Measurements from ENCODE around the gene SAA4.
"Not testable (repeated sequence)": the region's sequence is repeated elsewhere in the genome, so short reads cannot be mapped to it uniquely, and the experiment has no call there.

The SAA4 gene

DNA sequence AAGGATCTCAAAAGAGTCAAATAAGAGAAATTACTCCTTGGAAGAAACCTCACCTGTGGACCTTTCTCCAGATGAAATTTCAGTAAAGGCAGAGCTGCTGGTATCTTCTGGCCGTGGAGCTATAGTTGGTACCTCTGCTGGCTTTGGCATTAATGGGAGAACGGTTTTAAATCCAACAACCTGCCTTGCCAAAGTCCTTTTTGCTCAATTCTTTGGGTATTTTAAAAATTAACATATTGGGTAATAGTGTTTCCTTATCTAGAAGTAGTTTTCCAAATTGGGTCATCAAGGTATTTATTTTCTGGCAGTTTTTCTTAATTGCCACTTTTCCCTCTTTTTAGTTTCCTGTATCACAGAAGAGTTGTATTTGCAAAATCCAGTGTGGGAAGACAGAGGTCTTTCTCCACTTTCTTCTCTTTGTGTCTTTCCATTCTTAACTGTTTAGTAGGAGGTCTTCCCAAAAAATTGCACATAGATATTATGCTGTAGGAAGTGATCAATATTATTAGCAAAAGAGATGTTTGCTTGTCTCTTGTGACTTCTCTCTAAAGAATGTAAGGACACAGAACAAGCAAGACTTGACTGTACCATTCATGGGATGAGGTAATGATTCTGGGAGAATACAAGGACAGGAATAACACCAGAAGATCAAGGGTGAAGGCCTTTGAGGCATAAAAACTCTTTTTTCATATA lies at the start of gene SAA4:
SAA4 (minus strand) TSS at position 139 of the 693 bp plus-strand sequence. CDS start 876 bp downstream, outside the sequence.
- no peak for DNase-seq

- no peak for DNase-seq
Observed at GRCh38 chr11:18285841-18286240, 49.2 kb upstream of the SAA4 start.

DNA sequence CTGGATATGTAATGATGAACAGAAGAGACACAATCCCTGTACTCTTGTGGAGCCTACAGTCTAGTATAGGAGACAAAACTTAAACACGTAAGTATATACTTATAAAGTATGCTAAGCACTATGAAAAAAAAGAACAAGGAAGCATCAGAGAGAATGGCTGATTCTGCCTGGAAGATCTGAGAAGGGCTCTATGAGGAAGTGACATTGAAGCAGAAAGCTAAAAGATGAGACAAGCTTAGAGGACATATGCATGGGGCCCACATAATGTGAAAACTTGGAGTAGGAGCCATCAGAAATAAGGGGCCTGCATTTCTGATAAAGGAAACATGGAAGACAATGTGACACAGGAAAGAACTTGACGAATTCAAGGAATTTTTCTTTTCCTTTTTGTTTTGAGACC lies 46.0 kb upstream of the SAA4 start:
- no peak for DNase-seq

GRCh38 chr11:18280438-18281045 lies 43.9 kb upstream of the SAA4 start:
- DNase-seq, result no peak

DNA sequence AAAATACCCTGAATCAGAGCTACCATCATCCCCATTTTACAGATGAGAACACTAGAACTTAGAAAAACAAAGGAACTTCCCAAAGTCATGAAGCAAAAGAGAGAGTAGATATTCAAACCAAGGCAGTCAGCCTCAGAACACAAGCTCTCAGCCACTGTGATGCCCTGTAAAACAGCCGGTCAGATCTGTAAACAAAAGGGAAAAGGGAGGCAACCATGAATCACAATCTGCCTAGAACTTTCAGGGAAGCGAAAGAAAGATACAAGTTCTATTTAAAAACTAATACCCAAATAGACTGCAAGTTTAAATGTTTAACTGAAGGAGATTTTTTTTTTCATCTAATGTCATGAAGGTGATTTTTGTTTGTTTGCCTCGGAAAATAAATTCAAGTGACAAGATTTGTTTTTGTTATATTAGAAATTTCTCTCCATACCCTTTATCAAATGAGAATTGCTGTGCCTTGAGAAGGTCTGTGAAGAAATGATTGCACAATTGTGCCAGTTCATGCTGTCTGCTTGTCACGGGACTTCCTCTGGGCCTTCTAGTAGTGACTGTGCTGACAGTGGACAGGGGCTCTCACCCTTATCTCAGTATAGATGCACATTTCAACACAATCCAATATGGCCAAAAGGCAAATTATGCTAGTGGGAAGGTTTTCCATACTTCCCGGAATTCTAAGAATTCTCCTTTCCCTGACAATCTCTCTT lies 41.1 kb upstream of the SAA4 start:
- no peak for DNase-seq

- no peak for DNase-seq
Observed at GRCh38 chr11:18271206-18271605, 34.6 kb upstream of the SAA4 start.

- DNase-seq, result no peak
Observed at GRCh38 chr11:18270102-18270501, 33.5 kb upstream of the SAA4 start.

DNA sequence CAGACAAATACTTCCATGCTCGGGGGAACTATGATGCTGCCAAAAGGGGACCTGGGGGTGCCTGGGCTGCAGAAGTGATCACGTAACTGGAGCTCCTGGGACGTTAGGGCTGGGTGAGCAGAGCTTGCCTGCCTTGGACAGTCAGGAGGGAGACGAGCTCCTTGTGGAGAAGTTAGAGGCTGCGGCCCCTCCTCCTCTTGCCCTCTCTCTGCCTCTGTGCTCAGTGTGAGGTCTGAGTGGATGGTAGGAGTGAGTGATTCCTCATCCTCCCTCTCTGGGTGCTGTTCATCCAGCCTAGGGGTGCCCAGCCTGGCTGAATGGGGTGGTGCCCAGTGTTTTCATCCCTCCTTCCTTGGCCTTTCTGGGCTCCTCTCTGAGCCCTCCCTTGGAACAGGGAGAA lies 32.6 kb upstream of the SAA4 start:
- not testable (repeated sequence) for DNase-seq

DNA sequence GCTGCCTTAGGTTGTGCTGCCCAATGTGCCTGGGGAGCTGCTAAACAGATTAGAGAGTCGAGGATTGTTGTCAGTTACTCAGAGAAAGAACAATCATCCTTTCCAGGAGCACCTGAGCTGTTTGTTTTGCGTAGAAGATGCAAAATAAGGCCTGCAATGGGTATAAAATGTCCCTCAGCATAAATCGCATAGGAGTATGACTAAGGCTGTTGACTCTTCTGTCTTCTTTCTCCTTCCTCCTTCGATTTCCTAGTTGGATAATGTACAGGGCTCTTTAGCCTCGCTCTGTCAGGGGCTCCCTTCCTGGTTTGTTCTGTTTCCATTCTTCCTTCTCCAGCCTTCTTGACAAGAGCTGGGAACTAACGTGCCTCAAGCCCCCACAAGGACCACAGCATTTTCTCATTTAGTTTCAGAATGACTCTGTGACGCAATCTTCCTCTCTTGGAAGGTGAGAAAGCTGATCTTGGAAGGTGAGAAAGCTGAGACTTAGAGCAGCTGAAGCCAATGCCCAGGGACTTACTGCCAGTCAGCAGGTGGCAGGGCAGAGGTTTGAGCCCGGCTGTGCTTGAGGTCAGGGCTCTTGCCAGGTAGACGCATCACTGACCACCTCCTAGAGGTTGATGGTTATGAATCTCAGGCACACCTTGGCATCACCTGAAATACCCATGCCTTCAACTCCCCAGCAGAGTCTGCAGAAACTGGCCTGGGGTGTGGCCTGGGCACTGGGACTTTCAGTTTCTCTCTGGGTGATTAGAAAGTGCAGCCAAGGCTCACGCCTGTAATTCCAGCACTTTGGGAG lies 30.9 kb upstream of the SAA4 start:
- DNase-seq, result not testable (repeated sequence)

GRCh38 chr11:18265949-18266348 lies 29.3 kb upstream of the SAA4 start, which contains the start of gene SAA1:
TSS of gene SAA1 (plus strand) at chr11:18266264. CDS start at chr11:18266888, 624 bp downstream.
- no peak for DNase-seq

GRCh38 chr11:18264677-18265555 lies 28.3 kb upstream of the SAA4 start:
- no peak for DNase-seq

- no peak for DNase-seq
Observed at GRCh38 chr11:18264035-18264434, 27.4 kb upstream of the SAA4 start.

DNA sequence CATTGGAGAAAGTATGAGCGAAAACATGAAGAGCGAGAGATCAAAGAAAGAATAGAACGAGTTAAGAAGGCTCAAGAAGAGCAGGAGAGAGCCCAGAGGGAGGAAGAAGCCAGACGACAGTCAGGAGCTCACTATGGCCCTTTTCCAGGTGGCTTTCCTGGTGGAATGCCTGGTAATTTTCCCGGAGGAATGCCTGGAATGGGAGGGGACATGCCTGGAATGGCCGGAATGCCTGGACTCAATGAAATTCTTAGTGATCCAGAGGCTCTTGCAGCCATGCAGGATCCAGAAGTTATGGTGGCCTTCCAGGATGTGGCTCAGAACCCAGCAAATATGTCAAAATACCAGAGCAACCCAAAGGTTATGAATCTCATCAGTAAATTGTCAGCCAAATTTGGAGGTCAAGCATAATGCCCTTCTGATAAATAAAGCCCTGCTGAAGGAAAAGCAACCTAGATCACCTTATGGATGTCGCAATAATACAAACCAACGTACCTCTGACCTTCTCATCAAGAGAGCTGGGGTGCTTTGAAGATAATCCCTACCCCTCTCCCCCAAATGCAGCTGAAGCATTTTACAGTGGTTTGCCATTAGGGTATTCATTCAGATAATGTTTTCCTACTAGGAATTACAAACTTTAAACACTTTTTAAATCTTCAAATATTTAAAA lies 26.2 kb upstream of the SAA4 start:
- not testable (repeated sequence) for DNase-seq

DNA sequence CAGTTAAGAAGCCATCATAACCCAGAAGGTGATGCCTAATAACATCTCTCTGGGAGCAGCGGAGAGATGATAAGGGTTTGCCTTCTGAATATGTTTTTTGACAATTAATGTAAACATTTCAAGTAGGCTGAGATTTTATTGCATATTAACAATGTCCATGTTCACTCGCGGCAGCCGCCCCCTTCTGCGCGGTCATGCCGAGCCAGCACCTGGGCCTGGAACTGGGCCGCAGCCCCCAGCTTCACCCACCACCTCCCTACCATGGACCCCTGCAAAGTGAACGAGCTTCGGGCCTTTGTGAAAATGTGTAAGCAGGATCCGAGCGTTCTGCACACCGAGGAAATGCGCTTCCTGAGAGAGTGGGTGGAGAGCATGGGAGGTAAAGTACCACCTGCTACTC lies 25.1 kb upstream of the SAA4 start:
- no peak for DNase-seq

DNA sequence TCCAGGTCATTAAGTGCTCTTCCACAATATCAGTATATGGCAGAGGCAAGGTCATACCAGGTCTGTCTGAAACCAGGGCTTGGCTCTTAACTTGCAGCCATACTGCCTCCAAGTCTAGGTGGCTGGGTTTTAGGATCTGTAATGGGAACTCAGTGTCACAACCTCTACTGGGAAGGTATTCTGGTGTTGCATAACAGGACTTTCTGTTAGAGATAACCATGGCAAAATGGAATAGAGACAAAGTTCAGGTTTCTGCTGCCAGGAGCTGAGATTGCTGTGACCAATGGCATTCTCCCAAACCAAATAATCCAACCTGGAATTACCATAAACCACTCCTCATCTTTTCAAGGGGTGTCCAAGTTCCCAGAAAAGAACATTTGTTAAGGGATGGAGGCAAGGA lies 22.7 kb upstream of the SAA4 start:
- no peak for DNase-seq

DNA sequence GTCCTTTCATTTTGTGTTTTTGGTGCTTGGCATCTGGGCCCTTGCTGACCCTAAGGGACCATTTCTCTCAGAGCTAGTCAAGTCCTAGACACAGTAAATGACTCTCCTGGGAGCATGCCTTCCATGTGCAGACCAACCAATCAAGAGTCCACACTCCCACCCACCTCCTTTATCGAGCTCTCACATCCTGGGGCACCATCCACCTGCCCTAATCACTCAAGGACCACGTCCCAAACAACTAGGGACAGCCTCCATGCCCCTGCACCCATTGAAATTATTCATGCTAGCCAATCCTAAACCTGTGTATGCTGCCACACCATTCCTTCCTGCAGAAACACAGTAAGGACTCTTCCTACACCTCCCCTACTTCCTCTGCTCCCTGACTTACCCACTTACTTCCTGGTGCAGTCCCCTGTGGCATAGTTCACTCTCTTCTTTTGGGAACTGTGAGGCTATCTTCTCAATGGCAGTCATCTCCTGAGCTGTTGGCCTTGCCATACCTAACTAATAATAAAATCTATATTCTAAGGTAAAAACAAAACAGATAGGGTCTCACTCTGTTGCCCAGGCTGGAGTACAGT lies 18.3 kb upstream of the SAA4 start:
- DNase-seq, result no peak

GRCh38 chr11:18253778-18254338 lies 17.3 kb upstream of the SAA4 start:
- DNase-seq, result no peak

- no peak for DNase-seq
Observed at GRCh38 chr11:18253233-18253632, 16.6 kb upstream of the SAA4 start.

DNA sequence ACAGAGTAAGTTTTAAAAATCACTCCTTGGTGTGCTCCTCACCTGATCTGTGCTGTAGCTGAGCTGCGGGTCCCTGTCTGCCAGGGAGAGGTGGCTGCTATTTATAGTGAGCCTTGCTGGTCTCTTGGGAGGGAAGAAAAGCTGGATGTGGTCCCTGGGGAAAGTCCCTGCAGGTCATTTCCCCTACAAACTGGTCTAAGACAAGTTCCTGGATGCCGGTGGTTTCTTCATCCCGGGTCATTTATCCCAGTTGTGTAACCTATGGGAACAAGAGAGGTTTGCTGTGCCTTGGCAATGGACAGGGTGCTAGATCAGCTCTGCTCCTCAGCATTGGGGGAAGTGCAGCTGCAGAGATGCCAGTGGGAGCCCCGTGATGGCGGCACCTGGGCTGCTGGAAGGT lies 12.0 kb upstream of the SAA4 start, which contains the start of gene SAA2:
SAA2 (minus strand) TSS at position 108 of the 400 bp plus-strand sequence. CDS start 657 bp downstream, outside the sequence.
- no peak for DNase-seq

GRCh38 chr11:18247191-18247581 lies 10.6 kb upstream of the SAA4 start:
- DNase-seq, result not testable (repeated sequence)

All from stimulated activated CD8-positive, alpha-beta memory T cell treated with anti-CD3 and anti-CD28 coated beads, Interleukin-4, amount 100 ng/mL, for 48 hours (primary cell).